Fibroblast of lung (primary cell): ENCODE results near the gene TTC9B. TPM values are rescaled to one million over a fixed set of nuclear protein-coding genes. Genes with fewer than 3 reads are reported as not detected.

Experiments
- DNase-seq, 2 donors: peaks; one replicate each; pipeline versions ENCODE4 v3.0.0 to v3.0.0-alpha.2; 2010; ENCODE audit warnings: low read depth in 2 of 2
- H2AFZ ChIP-seq: 2 replicates; pipeline ENCODE4 v1.5.1; 2012; ENCODE audit warnings: low read length, control low read depth, inconsistent platforms
- H3K27ac ChIP-seq: 2 replicates; pipeline ENCODE4 v1.5.1; 2011; ENCODE audit warnings: low read length, control low read depth; ENCODE audit not compliant: insufficient read depth
- H3K27me3 ChIP-seq: 2 replicates; pipeline ENCODE4 v1.5.1; 2011; ENCODE audit warnings: mild to moderate bottlenecking, low read length; ENCODE audit not compliant: control insufficient read depth, insufficient read depth
- H3K36me3 ChIP-seq: 2 replicates; pipeline ENCODE4 v1.5.1; 2011; ENCODE audit warnings: low read length; ENCODE audit not compliant: control insufficient read depth, insufficient read depth
- H3K4me1 ChIP-seq: 2 replicates; pipeline ENCODE4 v1.5.1; 2011; ENCODE audit warnings: low read length; ENCODE audit not compliant: control insufficient read depth, insufficient read depth; ENCODE audit errors: extremely low read depth
- H3K4me2 ChIP-seq: 2 replicates; pipeline ENCODE4 v1.5.1; 2011; ENCODE audit warnings: low read length, control low read depth; ENCODE audit not compliant: insufficient read depth; ENCODE audit errors: extremely low read depth
- H3K4me3 ChIP-seq, 4 experiments: fragments of 200-600 bp in 1 of 4; sonication (generic) in 1 of 4; replicated peaks in 1 of 4; 2 replicates each; pipeline ENCODE4 v1.5.1; 2011 to 2016; ENCODE audit warnings: low read length in 4 of 4, low read depth in 3 of 4, mild to moderate bottlenecking in 3 of 4, control low read depth in 2 of 4, inconsistent platforms in 1 of 4, mixed read lengths in 1 of 4; ENCODE audit not compliant: insufficient read depth in 1 of 4; ENCODE audit errors: control extremely low read depth in 1 of 4
- H3K79me2 ChIP-seq: 2 replicates; pipeline ENCODE4 v1.5.1; 2012; ENCODE audit warnings: mild to moderate bottlenecking, low read length, inconsistent platforms; ENCODE audit not compliant: control insufficient read depth, insufficient read depth
- H3K9ac ChIP-seq: 2 replicates; pipeline ENCODE4 v1.5.1; 2011; ENCODE audit warnings: mild to moderate bottlenecking, low read length, control low read depth; ENCODE audit not compliant: insufficient read depth
- H3K9me3 ChIP-seq: 2 replicates; pipeline ENCODE4 v1.5.1; 2012; ENCODE audit warnings: low read depth, low read length; ENCODE audit not compliant: control insufficient read depth, insufficient read depth
- H4K20me1 ChIP-seq: 2 replicates; pipeline ENCODE4 v1.5.1; 2011; ENCODE audit warnings: low read length; ENCODE audit not compliant: control insufficient read depth, insufficient read depth; ENCODE audit errors: extremely low read depth
- EZH2 ChIP-seq: IDR thresholded peaks from 2 replicates; pipeline ENCODE4 v1.5.1; 2012; ENCODE audit warnings: low read length, control low read depth, mild to moderate bottlenecking; ENCODE audit errors: missing control alignments
- polyA plus RNA-seq, 2 donors: library from polyadenylated mRNA; depleted of rRNA in 1 of 2; stranded (reverse) in 1 of 2; unstranded in 1 of 2; fragments of >200 nt; gene quantifications; 2 replicates each; pipeline ENCODE4 v1.2.1, GENCODE V29; 2011 to 2012; ENCODE audit warnings: missing spikeins in 1 of 2
- total RNA-seq: library from RNA; depleted of rRNA; stranded (reverse); fragments of >200 nt; gene quantifications from 2 replicates; pipeline ENCODE4 v1.2.1, GENCODE V29; 2014
- TF ChIP-seq, protein P1 (sequence below), 2 donors: IDR thresholded peaks in 1 of 2; conservative IDR thresholded peaks in 1 of 2; 1 replicate in 1 of 2; 2 replicates in 1 of 2; pipeline ENCODE4 v1.5.1; 2011 to 2012; ENCODE audit warnings: low read length in 2 of 2, control low read depth in 1 of 2, inconsistent platforms in 1 of 2, low read depth in 1 of 2, mild to moderate bottlenecking in 1 of 2

Gene TTC9B
- total and polyA plus RNA-seq, 2 donors (not counting 1 experiment from before 2014, with no cell fraction given) = not detected

DNA sequence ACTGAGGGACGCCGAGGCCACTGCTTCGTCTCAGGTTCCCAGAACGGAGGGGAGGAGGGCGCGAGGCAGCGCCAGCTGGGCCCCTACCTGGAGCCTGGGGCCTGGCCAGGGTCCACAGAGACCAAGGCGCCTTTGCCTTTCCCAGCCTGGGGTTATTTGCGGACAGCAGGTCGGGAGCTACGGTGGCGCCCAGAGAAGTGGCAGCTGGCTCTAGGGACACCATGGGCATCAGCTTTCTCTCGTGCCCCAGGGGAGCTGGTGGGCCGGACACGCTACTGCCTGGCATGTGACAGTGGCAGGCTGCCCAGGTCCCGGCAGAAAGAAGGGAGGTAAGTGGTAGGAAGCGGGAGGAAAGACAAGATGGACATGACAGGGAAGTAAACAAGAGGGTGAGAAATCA lies 47.9 kb upstream of the TTC9B start:
- H3K4me3 ChIP-seq = no peak overlapping the region
- no peaks in the 10 kb centered on the region for H4K20me1 ChIP-seq
- no peaks in the 10 kb centered on the region for H3K27me3 ChIP-seq
- no peak overlapping the region for H3K4me2 ChIP-seq
- H3K9ac ChIP-seq = no peak overlapping the region
- H3K27ac ChIP-seq = no peak overlapping the region
- H2AFZ ChIP-seq = no peak overlapping the region
- TF ChIP-seq, protein P1, sequence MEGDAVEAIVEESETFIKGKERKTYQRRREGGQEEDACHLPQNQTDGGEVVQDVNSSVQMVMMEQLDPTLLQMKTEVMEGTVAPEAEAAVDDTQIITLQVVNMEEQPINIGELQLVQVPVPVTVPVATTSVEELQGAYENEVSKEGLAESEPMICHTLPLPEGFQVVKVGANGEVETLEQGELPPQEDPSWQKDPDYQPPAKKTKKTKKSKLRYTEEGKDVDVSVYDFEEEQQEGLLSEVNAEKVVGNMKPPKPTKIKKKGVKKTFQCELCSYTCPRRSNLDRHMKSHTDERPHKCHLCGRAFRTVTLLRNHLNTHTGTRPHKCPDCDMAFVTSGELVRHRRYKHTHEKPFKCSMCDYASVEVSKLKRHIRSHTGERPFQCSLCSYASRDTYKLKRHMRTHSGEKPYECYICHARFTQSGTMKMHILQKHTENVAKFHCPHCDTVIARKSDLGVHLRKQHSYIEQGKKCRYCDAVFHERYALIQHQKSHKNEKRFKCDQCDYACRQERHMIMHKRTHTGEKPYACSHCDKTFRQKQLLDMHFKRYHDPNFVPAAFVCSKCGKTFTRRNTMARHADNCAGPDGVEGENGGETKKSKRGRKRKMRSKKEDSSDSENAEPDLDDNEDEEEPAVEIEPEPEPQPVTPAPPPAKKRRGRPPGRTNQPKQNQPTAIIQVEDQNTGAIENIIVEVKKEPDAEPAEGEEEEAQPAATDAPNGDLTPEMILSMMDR (conservative IDR thresholded peaks at IDR 0.05 in 1 of 2, IDR thresholded peaks at IDR 0.05 in 1 of 2; ENCODE audit: low read depth in 1 of 2, low read length in 2 of 2) = no peak
- TF ChIP-seq EZH2 = no peak
- DNase-seq = no peak
- H3K36me3 ChIP-seq = peaks cover 4% of the 10 kb centered on the region
- H3K9me3 ChIP-seq = no peaks in the 10 kb centered on the region
- H3K4me1 ChIP-seq = peaks cover 4% of the 10 kb centered on the region
- peaks cover 43% of the 10 kb centered on the region for H3K79me2 ChIP-seq

DNA sequence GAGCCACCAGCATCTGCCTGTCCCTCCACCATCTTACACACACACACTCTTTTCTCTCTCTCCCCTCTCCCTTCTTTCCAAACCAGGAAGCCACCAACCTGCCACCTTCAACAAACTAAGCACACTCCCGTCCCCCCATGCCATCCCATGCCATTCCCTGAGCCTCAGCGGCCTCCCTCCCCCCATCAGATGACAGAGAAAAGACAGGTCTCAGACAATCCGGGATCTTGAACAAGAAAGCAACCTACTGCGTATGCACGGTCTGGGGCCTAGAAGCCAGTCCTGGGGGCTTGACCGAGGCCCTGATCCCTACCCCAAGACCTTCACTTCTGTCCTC lies 47.5 kb upstream of the TTC9B start:
- peaks cover 4% of the 10 kb centered on the region for H3K4me1 ChIP-seq

DNA sequence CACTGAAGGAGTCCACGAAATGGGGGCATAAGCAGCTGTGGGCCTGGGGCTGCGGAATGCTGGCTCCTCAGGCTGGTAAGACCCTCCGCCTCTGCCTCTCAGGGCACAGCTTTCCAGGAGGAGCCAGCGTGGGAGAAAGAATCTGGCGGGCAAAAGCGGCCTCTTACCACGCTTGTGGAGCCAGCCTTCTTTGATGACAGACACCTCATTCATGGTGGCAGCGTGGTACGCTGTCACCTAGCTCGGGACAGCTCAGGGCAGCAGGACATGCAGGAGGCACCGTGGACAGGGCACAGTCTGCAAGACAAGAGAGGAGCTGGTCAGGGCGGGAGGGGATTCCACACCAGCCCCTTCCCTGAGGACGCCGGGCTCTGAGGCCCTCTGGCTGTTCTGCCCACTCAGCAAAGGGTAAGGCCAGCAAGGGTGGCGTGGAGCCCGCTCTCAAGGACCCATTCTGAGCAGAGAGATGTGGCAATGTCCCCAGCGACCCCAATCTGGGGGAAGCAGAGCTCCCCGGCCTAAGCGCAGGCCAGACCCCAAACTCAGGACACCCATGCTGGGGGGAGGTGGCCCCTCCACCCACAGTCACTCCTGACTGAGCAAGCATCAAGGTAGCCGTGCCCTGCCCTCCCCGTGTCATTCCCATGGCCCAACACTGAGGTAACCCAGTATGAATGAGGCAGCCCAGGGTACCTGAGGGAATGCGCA lies 47.0 kb upstream of the TTC9B start:
- peaks cover 37% of the 10 kb centered on the region for H3K79me2 ChIP-seq
- TF ChIP-seq, protein P1 (conservative IDR thresholded peaks at IDR 0.05 in 1 of 2, IDR thresholded peaks at IDR 0.05 in 1 of 2; ENCODE audit: low read depth in 1 of 2, low read length in 2 of 2) = no peak
- no peak for TF ChIP-seq EZH2
- H2AFZ ChIP-seq = no peak overlapping the region
- DNase-seq = no peak
- H3K27ac ChIP-seq = no peak overlapping the region
- H3K4me1 ChIP-seq = peaks cover 4% of the 10 kb centered on the region
- H3K27me3 ChIP-seq = no peaks in the 10 kb centered on the region
- H3K4me2 ChIP-seq = no peak overlapping the region
- no peak overlapping the region for H3K9ac ChIP-seq
- H3K9me3 ChIP-seq = no peaks in the 10 kb centered on the region
- H4K20me1 ChIP-seq = no peaks in the 10 kb centered on the region
- H3K4me3 ChIP-seq = no peak overlapping the region
- H3K36me3 ChIP-seq = peaks cover 4% of the 10 kb centered on the region

More for the DNA sequence above, 47.5 kb upstream of the TTC9B start:
- no peak for DNase-seq
- Histone ChIP-seq H3K79me2 (peaks cover 42% of the 10 kb centered on the region), H3K4me3 (no peak overlapping the region), H2AFZ (no peak overlapping the region), H4K20me1 (no peaks in the 10 kb centered on the region), H3K27ac (no peak overlapping the region), H3K4me2 (no peak overlapping the region), H3K27me3 (no peaks in the 10 kb centered on the region), H3K9ac (no peak overlapping the region), H3K36me3 (peaks cover 4% of the 10 kb centered on the region), H3K9me3 (no peaks in the 10 kb centered on the region)
- TF ChIP-seq, protein P1 (conservative IDR thresholded peaks at IDR 0.05 in 1 of 2, IDR thresholded peaks at IDR 0.05 in 1 of 2; ENCODE audit: low read depth in 1 of 2, low read length in 2 of 2) = no peak
- no peak for TF ChIP-seq EZH2
